ENCODE results near the gene TACC3. TPM values are rescaled to one million over a fixed set of nuclear protein-coding genes. Genes with fewer than 3 reads are reported as not detected.

The TACC3 gene
- total and polyA plus RNA-seq, 2 experiments from 2014 or later: 18.1 to 78.2 TPM

- H3K27me3 ChIP-seq: no peaks in the 10 kb centered on the region
- no peak for TF ChIP-seq CTCF (IDR thresholded peaks at IDR 0.05; ENCODE audit: low read depth, low read length)
- DNase-seq (ENCODE audit: low read depth in 1 of 2, low spot score in 1 of 2): no peak
- H3K36me3 ChIP-seq: no peaks in the 10 kb centered on the region
- H3K27ac ChIP-seq: peak overlapping the region; percentile 89
- H3K4me3 ChIP-seq: no peak overlapping the region
- H3K4me1 ChIP-seq (ENCODE audit: low read depth): peaks cover 39% of the 10 kb centered on the region
- no peaks in the 10 kb centered on the region for H3K9me3 ChIP-seq (ENCODE audit: low read depth)
Measured at GRCh38 chr4:1783970-1784369, 62.6 kb downstream of the TACC3 start.

- Histone ChIP-seq H3K36me3 (no peaks in the 10 kb centered on the region), H3K9me3 (ENCODE audit: low read depth) (no peaks in the 10 kb centered on the region), H3K4me3 (no peak overlapping the region), H3K27me3 (no peaks in the 10 kb centered on the region), H3K4me1 (ENCODE audit: low read depth) (peaks cover 39% of the 10 kb centered on the region), H3K27ac (peak overlapping the region; percentile 89)
- DNase-seq (ENCODE audit: low read depth in 1 of 2, low spot score in 1 of 2): no peak
- no peak for TF ChIP-seq CTCF (IDR thresholded peaks at IDR 0.05; ENCODE audit: low read depth, low read length)
Measured at GRCh38 chr4:1784395-1784788, 63.1 kb downstream of the TACC3 start.

- DNase-seq (ENCODE audit: low read depth in 1 of 2, low spot score in 1 of 2): peak; percentile 18 to 88
- H3K9me3 ChIP-seq (ENCODE audit: low read depth): no peaks in the 10 kb centered on the region
- peaks cover 39% of the 10 kb centered on the region for H3K4me1 ChIP-seq (ENCODE audit: low read depth)
- H3K27ac ChIP-seq: peak overlapping the region; percentile 89
- no peaks in the 10 kb centered on the region for H3K27me3 ChIP-seq
- H3K36me3 ChIP-seq: no peaks in the 10 kb centered on the region
- H3K4me3 ChIP-seq: no peak overlapping the region
- TF ChIP-seq CTCF (IDR thresholded peaks at IDR 0.05; ENCODE audit: low read depth, low read length): no peak
Measured at GRCh38 chr4:1784789-1785591, 63.7 kb downstream of the TACC3 start.

- H3K4me1 ChIP-seq (ENCODE audit: low read depth): peaks cover 39% of the 10 kb centered on the region
Measured at GRCh38 chr4:1785592-1785991, 64.3 kb downstream of the TACC3 start.

GRCh38 chr4:1786544-1787362 lies 65.4 kb downstream of the TACC3 start:
- no peak for DNase-seq (ENCODE audit: low read depth in 1 of 2, low spot score in 1 of 2)
- H3K36me3 ChIP-seq: no peaks in the 10 kb centered on the region
- H3K4me1 ChIP-seq (ENCODE audit: low read depth): peaks cover 39% of the 10 kb centered on the region
- H3K9me3 ChIP-seq (ENCODE audit: low read depth): no peaks in the 10 kb centered on the region
- peak overlapping the region; percentile 89 for H3K27ac ChIP-seq
- H3K4me3 ChIP-seq: no peak overlapping the region
- no peak for TF ChIP-seq CTCF (IDR thresholded peaks at IDR 0.05; ENCODE audit: low read depth, low read length)
- H3K27me3 ChIP-seq: no peaks in the 10 kb centered on the region

More at GRCh38 chr4:1785592-1785991, 64.3 kb downstream of the TACC3 start:
- no peak for TF ChIP-seq CTCF (IDR thresholded peaks at IDR 0.05; ENCODE audit: low read depth, low read length)
- DNase-seq (ENCODE audit: low read depth in 1 of 2, low spot score in 1 of 2): no peak
- Histone ChIP-seq H3K9me3 (ENCODE audit: low read depth) (no peaks in the 10 kb centered on the region), H3K27me3 (no peaks in the 10 kb centered on the region), H3K4me3 (no peak overlapping the region), H3K27ac (peak overlapping the region; percentile 89), H3K36me3 (no peaks in the 10 kb centered on the region)

Data from cardiac muscle cell (in vitro differentiated cells and primary cell).